Cardiac muscle cell (in vitro differentiated cells and primary cell): ENCODE measurements around the gene ATP11A. TPM values are rescaled to one million over a fixed set of nuclear protein-coding genes. Genes with fewer than 3 reads are reported as not detected.
A peak's percentile ranks its signal among the peaks of the same experiment; 100 is the strongest.

Experiments
- DNase-seq, 2 donors: peaks; one replicate each; pipeline versions ENCODE4 v3.0.0 to v3.0.0-alpha.2; 2010 to 2017; ENCODE audit warnings: low read depth in 1 of 2, low spot score in 1 of 2
- H3K27ac ChIP-seq: fragments of 200-600 bp; sonication (generic); 2 replicates; pipeline ENCODE4 v1.5.1; 2016
- H3K27me3 ChIP-seq: fragments of 200-600 bp; sonication (generic); 2 replicates; pipeline ENCODE4 v1.6.0; 2016; ENCODE audit warnings: control low read depth
- H3K36me3 ChIP-seq: fragments of 200-600 bp; sonication (generic); 2 replicates; pipeline ENCODE4 v1.5.1; 2016; ENCODE audit warnings: control low read depth
- H3K4me1 ChIP-seq: fragments of 200-600 bp; sonication (generic); 2 replicates; pipeline ENCODE4 v1.8.1; 2017; ENCODE audit warnings: low read depth, mild to moderate bottlenecking, mixed run types
- H3K4me3 ChIP-seq: fragments of 200-600 bp; sonication (generic); 2 replicates; pipeline ENCODE4 v1.5.1; 2016; ENCODE audit warnings: mild to moderate bottlenecking
- H3K9me3 ChIP-seq: fragments of 200-600 bp; sonication (generic); 2 replicates; pipeline ENCODE4 v1.5.1; 2017; ENCODE audit warnings: low read depth, mild to moderate bottlenecking, control low read depth
- polyA plus RNA-seq: library from polyadenylated mRNA; unstranded; fragments of >200 nt; fragmentation: Nextera tagmentation; extraction: Ambion mirVana; gene quantifications from 2 replicates; pipeline ENCODE4 v1.2.1, GENCODE V29; 2016
- total RNA-seq: library from RNA; depleted of rRNA; stranded (reverse); fragments of >200 nt; gene quantifications from 2 replicates; pipeline ENCODE4 v1.2.3, GENCODE V29; 2016
- TF ChIP-seq, protein P1 (sequence below): IDR thresholded peaks from 2 replicates; pipeline ENCODE4 v1.5.1; 2012; ENCODE audit warnings: low read depth, mild to moderate bottlenecking, low read length

Gene ATP11A
- total and polyA plus RNA-seq, 2 experiments from 2014 or later: 38.0 to 42.9 TPM

GRCh38 chr13:112766336-112766735 lies 76.5 kb downstream of the ATP11A start:
- Histone ChIP-seq H3K27me3 (no peaks in the 10 kb centered on the region), H3K27ac (no peak overlapping the region), H3K9me3 (no peaks in the 10 kb centered on the region), H3K36me3 (no peaks in the 10 kb centered on the region), H3K4me3 (no peak overlapping the region), H3K4me1 (peaks cover 43% of the 10 kb centered on the region)
- DNase-seq: no peak
- TF ChIP-seq, protein P1, sequence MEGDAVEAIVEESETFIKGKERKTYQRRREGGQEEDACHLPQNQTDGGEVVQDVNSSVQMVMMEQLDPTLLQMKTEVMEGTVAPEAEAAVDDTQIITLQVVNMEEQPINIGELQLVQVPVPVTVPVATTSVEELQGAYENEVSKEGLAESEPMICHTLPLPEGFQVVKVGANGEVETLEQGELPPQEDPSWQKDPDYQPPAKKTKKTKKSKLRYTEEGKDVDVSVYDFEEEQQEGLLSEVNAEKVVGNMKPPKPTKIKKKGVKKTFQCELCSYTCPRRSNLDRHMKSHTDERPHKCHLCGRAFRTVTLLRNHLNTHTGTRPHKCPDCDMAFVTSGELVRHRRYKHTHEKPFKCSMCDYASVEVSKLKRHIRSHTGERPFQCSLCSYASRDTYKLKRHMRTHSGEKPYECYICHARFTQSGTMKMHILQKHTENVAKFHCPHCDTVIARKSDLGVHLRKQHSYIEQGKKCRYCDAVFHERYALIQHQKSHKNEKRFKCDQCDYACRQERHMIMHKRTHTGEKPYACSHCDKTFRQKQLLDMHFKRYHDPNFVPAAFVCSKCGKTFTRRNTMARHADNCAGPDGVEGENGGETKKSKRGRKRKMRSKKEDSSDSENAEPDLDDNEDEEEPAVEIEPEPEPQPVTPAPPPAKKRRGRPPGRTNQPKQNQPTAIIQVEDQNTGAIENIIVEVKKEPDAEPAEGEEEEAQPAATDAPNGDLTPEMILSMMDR: no peak

DNA sequence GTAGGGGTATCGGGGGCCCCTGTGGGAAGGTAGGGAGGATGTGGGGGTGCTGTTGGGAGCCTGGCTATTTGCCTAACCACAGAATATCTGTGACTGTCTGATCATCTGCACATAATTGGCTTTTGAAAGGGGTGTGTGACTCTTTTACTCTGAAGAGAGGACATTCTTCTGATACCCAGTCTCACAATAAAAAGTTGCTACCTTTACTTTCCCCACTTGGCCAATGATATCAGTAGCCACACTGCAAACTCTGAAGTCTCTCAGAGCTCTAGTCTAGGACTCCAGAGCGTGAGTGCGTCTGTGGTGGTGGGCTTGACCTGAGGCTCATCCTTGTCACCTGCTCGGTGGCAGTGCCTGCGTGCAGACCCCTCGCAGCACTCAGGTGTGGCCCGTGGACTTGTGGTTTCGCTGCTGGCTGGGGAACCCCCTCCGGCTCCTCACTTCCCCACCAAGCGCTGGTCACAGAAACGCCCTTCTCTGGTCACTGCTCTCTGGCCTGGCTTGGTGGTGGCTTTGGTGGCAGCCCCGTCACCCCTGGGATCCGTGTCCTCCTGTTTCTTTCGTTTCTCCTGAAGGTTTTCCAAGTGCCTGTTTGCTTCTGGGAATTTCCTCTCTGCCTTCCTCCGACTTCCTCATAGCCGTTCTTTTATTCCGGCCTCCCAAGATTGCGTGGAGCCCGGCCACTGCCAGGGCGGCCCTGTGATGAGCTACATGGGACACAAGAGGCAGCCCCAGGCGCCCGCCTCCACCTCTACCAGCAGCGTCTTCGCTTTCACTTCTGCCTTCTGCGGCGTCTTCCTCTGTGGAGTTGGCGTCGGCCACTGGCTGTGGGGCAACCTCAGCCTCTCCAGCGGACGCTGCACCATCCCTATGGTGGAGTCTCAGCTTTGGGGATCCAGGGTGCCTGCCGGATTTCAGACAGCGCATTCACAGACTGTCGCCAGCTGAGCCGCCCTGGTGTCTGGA lies 78.0 kb downstream of the ATP11A start:
- Histone ChIP-seq H3K4me1 (peaks cover 43% of the 10 kb centered on the region), H3K36me3 (no peaks in the 10 kb centered on the region), H3K4me3 (no peak overlapping the region), H3K27ac (peak overlapping the region; percentile 93), H3K9me3 (no peaks in the 10 kb centered on the region), H3K27me3 (no peaks in the 10 kb centered on the region)
- TF ChIP-seq, protein P1: no peak
- no peak for DNase-seq

GRCh38 chr13:112768795-112769481 lies 79.1 kb downstream of the ATP11A start:
- Histone ChIP-seq H3K27ac (peak overlapping the region; percentile 93), H3K27me3 (no peaks in the 10 kb centered on the region), H3K9me3 (no peaks in the 10 kb centered on the region), H3K36me3 (no peaks in the 10 kb centered on the region), H3K4me3 (no peak overlapping the region), H3K4me1 (peaks cover 40% of the 10 kb centered on the region)
- TF ChIP-seq, protein P1: no peak
- no peak for DNase-seq

GRCh38 chr13:112769615-112770014 lies 79.8 kb downstream of the ATP11A start:
- TF ChIP-seq, protein P1: no peak
- Histone ChIP-seq H3K36me3 (no peaks in the 10 kb centered on the region), H3K4me3 (no peak overlapping the region), H3K9me3 (no peaks in the 10 kb centered on the region), H3K27ac (peak overlapping the region; percentile 93), H3K4me1 (peaks cover 39% of the 10 kb centered on the region), H3K27me3 (no peaks in the 10 kb centered on the region)
- no peak for DNase-seq

DNA sequence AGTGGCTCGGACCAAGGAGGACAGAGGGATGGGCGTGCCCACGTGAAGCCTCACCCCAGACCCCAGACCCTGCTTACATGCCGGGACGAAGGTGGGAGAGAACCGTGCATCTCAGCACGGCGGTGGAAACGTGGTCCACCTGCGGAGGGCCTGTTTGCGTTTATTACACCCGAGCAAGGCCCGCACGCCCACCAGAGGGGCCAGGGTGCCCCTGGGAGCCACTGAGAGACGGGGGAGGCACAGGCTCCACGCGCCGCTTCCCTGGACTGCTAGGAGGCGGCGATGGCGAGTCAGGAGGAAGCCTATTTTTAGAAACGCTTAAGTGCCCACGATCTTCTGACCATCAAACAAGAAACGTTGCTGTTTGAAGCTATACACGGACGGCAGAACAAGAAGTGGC lies 80.7 kb downstream of the ATP11A start:
- TF ChIP-seq, protein P1: no peak
- H3K4me1 ChIP-seq: peaks cover 41% of the 10 kb centered on the region
- peak overlapping the region; percentile 93 for H3K27ac ChIP-seq
- peak in 1 of 2 donors; percentile 75 for DNase-seq
- H3K4me3 ChIP-seq: no peak overlapping the region
- no peaks in the 10 kb centered on the region for H3K27me3 ChIP-seq
- H3K36me3 ChIP-seq: no peaks in the 10 kb centered on the region
- H3K9me3 ChIP-seq: no peaks in the 10 kb centered on the region
